Forelimb muscle (tissue), 1 donor: Measurements from ENCODE around the gene ANO1. TPM values are rescaled to one million over a fixed set of nuclear protein-coding genes. Genes with fewer than 3 reads are reported as not detected.

Source experiments
- DNase-seq: peaks from one replicate; pipeline ENCODE4 v3.0.0-alpha.2; 2013; ENCODE audit warnings: low read depth
- polyA plus RNA-seq: library from polyadenylated mRNA; unstranded; fragments of 120-200 nt; gene quantifications from one replicate; pipeline ENCODE4 v1.2.1, GENCODE V29; 2013; ENCODE audit not compliant: insufficient read length

ANO1 gene
- polyA plus RNA-seq, 1 donor, result 6.3 TPM

DNA sequence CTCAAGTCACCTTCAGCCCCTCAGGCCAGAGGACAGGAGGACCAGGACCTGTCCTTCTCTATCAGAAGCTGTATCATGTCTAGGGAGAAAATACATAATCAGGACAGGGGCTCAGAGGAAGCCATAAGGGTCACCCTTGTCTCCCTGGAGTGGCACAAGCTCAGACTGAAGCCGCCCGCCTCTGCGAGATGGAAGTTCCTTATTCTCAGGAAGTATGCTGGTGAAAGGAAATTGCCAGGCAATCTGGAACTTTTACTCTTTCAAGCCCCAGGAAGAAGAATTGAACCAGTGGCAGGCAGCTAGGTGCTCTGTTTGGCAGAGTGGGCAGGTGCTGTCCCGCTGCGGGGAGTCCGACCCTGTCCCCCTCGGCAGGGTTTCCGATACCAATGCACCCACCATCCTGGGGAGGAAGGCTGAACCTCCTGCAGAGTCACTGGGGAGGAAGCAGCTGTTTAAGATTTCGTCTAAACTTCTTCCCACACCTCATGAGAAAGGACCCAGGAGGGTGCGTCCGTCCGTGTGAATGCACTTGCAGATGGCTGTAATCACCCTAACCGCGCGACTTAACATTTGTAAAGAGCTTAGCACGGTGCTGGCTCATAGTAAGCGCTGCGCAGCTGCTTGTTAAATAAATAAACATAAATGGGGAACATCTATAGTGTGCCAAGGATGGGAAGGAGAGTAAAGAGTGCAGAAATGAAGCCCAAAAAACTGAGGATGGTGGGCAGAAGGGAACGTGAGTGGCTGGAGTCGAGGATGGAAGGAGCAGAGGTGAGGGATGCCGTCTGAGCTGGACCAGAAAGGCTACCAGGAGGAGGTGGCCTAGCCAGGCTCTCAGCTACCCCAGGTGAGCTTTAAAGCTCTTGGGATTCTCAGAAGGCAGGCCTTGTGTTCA, 5.0 kb upstream of the ANO1 start:
- no peak for DNase-seq

DNA sequence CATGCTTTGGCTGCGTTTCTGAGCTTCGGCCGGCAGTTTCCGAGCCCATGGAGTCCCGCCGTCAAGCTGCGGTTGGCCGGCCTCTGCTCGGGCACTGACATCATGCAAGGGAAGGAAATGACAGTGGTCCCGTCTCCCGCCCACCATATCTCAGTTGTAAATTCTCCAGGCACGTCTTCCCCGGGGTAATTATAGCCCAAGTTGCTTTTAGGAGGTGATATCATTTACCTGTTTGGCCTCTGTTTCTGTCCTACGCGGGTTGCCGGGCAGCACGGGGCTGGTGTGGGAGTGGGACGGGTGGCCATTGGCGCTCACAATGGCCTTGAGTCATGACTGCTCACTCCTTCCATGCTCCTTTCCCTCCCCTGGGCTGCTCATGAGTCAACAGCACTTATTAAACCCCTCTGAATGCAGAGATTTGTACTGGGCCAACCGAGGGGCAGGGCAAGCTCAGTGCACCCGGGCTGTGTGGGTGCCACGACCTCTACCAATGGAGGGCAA, 4.2 kb upstream of the ANO1 start:
- DNase-seq, result no peak

- DNase-seq, result no peak
These were observed 3.4 kb upstream of the ANO1 start for GRCh38 chr11:70074746-70075145.

- no peak for DNase-seq
These were observed 2.3 kb upstream of the ANO1 start for GRCh38 chr11:70075836-70076235.

- no peak for DNase-seq
These were observed 1.6 kb upstream of the ANO1 start for GRCh38 chr11:70076461-70076931.

GRCh38 chr11:70077411-70078094, 564 bp upstream of the ANO1 start:
- DNase-seq, result no peak

- no peak for DNase-seq
These were observed 882 bp downstream of the ANO1 start for GRCh38 chr11:70078781-70079616.

DNA sequence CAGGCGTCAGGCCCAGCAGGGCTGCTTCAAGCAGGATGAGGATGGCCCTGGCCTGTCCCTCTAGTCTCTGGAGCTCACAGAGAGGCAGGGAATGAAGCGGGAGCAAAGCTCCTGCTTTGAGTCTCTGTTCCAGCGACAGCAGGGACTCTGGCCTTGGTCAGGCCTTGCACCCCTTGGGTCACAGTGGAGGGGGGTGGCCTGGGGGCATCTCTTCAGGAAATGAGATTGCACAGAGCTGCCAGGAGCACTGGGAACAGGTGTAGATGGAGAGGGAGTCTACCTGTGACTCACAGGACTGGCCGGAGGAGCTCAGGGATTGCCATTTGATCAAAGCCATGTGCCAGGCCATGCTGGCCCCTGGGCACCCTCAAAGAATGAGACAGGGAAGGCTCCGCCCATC, 1.6 kb downstream of the ANO1 start:
- DNase-seq, result no peak

GRCh38 chr11:70080763-70081162, 2.6 kb downstream of the ANO1 start:
- no peak for DNase-seq

GRCh38 chr11:70082829-70083228, 4.7 kb downstream of the ANO1 start:
- no peak for DNase-seq

DNA sequence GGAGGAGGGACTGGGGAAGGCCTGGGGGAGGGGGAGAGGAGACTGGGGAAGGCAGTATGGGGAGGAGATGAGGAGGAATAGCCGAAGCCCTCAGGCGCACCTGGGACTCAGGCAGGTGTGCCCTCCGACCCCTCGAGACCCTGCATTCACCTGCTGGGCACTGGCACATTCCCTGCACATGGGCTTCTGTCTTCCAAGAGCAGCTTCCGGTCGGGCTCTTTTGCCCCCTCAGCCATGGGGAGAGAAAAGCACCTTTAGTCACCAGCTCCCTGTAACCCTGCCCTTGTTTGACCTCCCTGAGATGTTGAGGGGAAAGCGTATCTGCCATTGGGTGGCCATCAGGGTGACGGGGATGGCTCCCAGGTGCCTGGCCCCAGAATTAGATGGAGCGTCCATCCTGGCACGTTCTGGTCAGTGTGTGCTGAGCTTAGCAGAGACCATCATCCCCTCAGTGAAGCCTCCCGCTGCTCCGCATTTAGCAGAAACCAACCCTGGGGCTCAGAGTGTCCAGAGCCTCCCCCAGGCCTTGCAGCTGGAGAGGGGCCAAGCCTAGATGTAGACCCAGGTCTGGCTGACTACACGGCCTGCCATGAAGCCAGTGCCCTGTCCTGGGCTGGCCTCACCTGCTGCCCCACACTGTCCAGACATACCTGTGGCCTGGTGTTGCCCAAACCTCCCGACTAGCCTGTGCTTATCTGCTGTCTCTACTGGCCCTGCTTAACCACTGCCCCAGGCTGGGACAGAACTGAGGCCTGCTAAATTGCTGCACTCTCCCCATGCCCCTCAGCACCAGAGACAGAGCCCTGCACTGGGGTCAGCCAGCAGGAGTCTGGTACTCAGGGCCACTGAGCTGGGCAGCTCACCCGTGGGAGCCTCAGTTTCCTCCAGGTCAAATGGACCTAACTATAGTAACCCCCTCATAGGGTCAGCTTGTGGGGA, 6.2 kb downstream of the ANO1 start:
- no peak for DNase-seq

DNA sequence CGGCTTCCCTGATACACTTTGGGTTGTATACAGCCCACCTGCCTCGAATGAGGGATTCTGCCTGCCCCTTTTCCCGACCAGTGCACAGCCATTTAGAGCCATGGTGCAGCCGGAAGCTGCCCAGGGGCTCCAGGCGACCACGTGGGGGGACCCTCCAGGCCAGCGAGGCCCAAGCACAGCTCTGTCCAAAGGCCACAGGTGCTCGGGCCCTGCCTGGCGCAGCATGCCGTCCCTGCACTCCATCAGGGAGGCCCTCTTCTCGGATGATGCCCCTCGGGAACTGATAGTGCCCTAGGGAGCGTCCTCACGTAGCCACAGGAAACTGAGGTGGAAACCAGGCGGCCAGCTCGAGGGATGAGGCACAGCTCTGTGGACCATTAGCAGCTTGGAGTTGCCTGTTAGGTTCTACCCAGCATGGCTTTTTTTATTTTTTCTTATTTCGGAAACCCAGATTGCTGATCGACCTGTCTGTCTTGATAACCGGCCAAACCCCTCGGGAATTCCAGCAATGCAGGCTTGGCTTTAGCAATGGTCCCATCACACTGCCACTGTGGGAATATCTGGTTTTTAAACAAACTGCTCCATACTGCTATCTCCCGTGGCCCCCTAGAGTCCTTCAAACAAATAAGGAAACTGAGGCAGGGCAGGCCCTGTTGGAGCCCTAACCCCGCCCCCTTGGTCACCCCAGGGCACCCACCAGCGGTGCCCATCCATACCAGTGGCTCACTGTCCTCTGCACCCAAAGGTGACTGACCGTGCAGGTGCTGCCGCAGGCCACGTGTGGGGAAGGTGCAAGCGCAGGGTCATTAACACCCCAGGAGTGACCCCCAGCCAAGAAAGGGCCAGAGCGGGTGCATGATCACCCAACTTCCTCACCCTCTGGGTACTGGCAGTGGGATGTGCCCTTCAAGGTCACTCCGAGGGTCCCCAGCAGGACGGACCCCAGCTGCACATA, 8.0 kb downstream of the ANO1 start:
- DNase-seq, result no peak

DNA sequence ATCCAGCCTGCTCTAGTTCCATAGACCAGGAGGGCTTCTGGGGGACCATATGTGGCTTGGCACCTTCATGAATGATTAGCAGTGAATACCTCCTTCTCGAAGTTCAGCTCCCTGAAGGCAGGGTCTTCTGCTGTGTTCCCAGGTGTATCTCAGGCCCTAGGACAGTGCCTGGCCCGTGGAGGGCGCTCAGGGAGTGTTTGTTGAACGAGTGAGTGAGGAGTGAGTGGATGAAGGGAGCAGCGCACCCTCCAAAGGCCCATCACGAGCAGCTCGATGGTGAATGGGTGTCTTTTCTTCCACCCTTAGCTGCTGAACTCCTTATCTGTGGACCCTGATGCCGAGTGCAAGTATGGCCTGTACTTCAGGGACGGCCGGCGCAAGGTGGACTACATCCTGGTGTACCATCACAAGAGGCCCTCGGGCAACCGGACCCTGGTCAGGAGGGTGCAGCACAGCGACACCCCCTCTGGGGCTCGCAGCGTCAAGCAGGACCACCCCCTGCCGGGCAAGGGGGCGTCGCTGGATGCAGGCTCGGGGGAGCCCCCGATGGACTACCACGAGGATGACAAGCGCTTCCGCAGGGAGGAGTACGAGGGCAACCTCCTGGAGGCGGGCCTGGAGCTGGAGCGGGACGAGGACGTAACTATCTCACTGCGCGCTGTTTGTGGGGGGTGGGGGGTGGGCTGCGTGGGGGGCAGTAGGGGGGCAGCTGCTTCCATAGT, 9.5 kb downstream of the ANO1 start:
- DNase-seq, result no peak

- no peak for DNase-seq
These were observed 10.7 kb downstream of the ANO1 start for GRCh38 chr11:70088735-70089250.

DNA sequence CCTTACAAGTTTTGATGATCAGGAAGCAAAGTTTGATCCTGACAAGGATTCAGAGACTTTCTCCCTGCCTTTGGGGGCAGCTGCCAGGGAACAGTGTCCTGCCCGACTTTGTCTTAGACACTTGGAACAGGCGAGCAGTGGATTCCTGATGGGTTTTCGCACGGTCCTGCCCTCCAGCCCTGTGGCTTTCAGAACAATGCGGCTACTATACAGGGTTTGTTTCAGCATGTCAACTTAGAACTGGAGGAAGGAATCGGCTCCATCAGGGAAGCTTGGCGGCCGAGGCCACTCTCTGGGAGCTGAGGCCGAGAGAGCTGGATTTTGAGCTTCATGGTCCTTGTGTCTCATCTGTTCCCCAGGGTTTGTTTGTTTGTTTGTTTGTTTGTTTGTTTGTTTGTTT, 11.5 kb downstream of the ANO1 start:
- DNase-seq, result no peak

DNA sequence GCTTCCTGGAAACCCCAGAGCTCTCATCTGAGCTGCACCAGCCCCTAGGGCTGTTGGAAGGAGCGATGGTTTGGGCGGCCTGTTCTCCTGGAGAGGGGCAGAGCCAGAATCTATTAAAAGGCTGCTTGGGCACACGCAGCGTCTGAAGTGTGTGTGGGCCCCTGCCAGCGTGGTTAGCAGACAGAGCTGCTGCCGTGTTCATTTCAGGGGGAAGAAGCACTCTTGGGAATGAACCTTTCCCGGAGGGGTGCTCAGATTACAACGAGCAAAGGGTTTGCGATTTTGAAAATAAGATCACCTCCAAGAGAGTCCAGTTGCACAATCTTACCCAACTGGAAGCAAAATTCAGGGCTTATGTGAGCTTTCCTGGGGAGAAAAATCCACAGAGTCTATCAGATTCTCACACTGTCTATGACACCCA, 12.9 kb downstream of the ANO1 start:
- no peak for DNase-seq

- DNase-seq, result no peak
These were observed 13.5 kb downstream of the ANO1 start for GRCh38 chr11:70091638-70092037.

- DNase-seq, result no peak
These were observed 15.0 kb downstream of the ANO1 start for GRCh38 chr11:70092959-70093715.
